WI38 (cell line): ENCODE results near the gene AXIN2.

Source experiments
- H3K4me3 ChIP-seq: 2 replicates; pipeline ENCODE4 v1.5.1; 2011; ENCODE audit warnings: low read depth, mild to moderate bottlenecking, control low read depth, low read length
- CTCF ChIP-seq: IDR thresholded peaks from 2 replicates; pipeline ENCODE4 v1.5.1; 2012; ENCODE audit warnings: low read depth, mild to moderate bottlenecking, control low read depth, low read length

The AXIN2 gene

GRCh38 chr17:65557349-65558310 is 3.8 kb downstream of the AXIN2 start:
- H3K4me3 ChIP-seq: no peak overlapping the region

GRCh38 chr17:65556910-65557348 is 4.5 kb downstream of the AXIN2 start:
- no peak overlapping the region for H3K4me3 ChIP-seq
- no peak for TF ChIP-seq CTCF

More at GRCh38 chr17:65557349-65558310, 3.8 kb downstream of the AXIN2 start:
- no peak for TF ChIP-seq CTCF

GRCh38 chr17:65556014-65556909 is 5.2 kb downstream of the AXIN2 start:
- peak; percentile 84 for TF ChIP-seq CTCF
- H3K4me3 ChIP-seq: no peak overlapping the region

GRCh38 chr17:65554553-65555223 is 6.8 kb downstream of the AXIN2 start:
- H3K4me3 ChIP-seq: no peak overlapping the region
- TF ChIP-seq CTCF: no peak

GRCh38 chr17:65553646-65554552 is 7.5 kb downstream of the AXIN2 start:
- no peak overlapping the region for H3K4me3 ChIP-seq
- TF ChIP-seq CTCF: no peak

- TF ChIP-seq CTCF: no peak
- no peak overlapping the region for H3K4me3 ChIP-seq
Measured at GRCh38 chr17:65553009-65553645, 8.3 kb downstream of the AXIN2 start.
